Glutamatergic neuron (in vitro differentiated cells): ENCODE data around the gene DMAP1. TPM values are rescaled to one million over a fixed set of nuclear protein-coding genes. Genes with fewer than 3 reads are reported as not detected.

Experiments
- DNase-seq: peaks from one replicate; pipeline ENCODE4 v3.0.0; 2022
- H3K27ac Mint-ChIP-seq: one replicate; pipeline ENCODE4 v1.8.0; 2020; ENCODE audit warnings: mild to moderate bottlenecking, mixed read lengths, inconsistent platforms; ENCODE audit not compliant: unreplicated experiment
- H3K27me3 Mint-ChIP-seq: one replicate; pipeline ENCODE4 v1.8.0; 2020; ENCODE audit warnings: mild to moderate bottlenecking, moderate library complexity, mixed read lengths, inconsistent platforms; ENCODE audit not compliant: unreplicated experiment
- H3K36me3 Mint-ChIP-seq: one replicate; pipeline ENCODE4 v1.8.0; 2020; ENCODE audit warnings: mild to moderate bottlenecking, mixed read lengths, inconsistent platforms; ENCODE audit not compliant: unreplicated experiment
- H3K4me1 Mint-ChIP-seq: one replicate; pipeline ENCODE4 v1.8.0; 2020; ENCODE audit warnings: mild to moderate bottlenecking, low read depth, mixed read lengths, inconsistent platforms; ENCODE audit not compliant: unreplicated experiment
- H3K4me3 Mint-ChIP-seq: one replicate; pipeline ENCODE4 v1.8.0; 2020; ENCODE audit warnings: mild to moderate bottlenecking, mixed read lengths, inconsistent platforms; ENCODE audit not compliant: unreplicated experiment
- H3K9me3 Mint-ChIP-seq: one replicate; pipeline ENCODE4 v1.8.0; 2020; ENCODE audit warnings: mild to moderate bottlenecking, moderate library complexity, mixed read lengths, inconsistent platforms; ENCODE audit not compliant: unreplicated experiment
- CTCF ChIP-seq: fragments of 200-600 bp; sonication (generic); IDR thresholded peaks from one replicate; pipeline ENCODE4 v1.5.0; 2021; ENCODE audit not compliant: partially characterized antibody, unreplicated experiment
- total RNA-seq: library from RNA; stranded (reverse); fragmentation: NEBNext Ultra II Directional; extraction: Animal tissue kit (Norgen Biotek cat#: 25700); gene quantifications from one replicate; pipeline ENCODE4 v1.2.1, GENCODE V29; 2021; ENCODE audit not compliant: unreplicated experiment

The DMAP1 gene
- total RNA-seq, 1 donor from 2014 or later: 62.6 TPM

- Mint-ChIP-seq H3K36me3 (no peaks in the 10 kb centered on the region), H3K27me3 (peaks cover 14% of the 10 kb centered on the region), H3K27ac (no peak overlapping the region), H3K4me1 (peaks cover 48% of the 10 kb centered on the region), H3K9me3 (peaks cover 10% of the 10 kb centered on the region), H3K4me3 (no peak overlapping the region)
- TF ChIP-seq CTCF: no peak
- no peak for DNase-seq
Measured at GRCh38 chr1:44243782-44244495, 30.7 kb downstream of the DMAP1 start.

GRCh38 chr1:44244986-44245385 is 31.7 kb downstream of the DMAP1 start:
- DNase-seq: no peak
- Mint-ChIP-seq H3K9me3 (peaks cover 9% of the 10 kb centered on the region), H3K4me3 (no peak overlapping the region), H3K4me1 (peaks cover 49% of the 10 kb centered on the region), H3K27ac (no peak overlapping the region), H3K27me3 (peaks cover 14% of the 10 kb centered on the region), H3K36me3 (no peaks in the 10 kb centered on the region)
- no peak for TF ChIP-seq CTCF

- peaks cover 45% of the 10 kb centered on the region for H3K4me1 Mint-ChIP-seq
- no peak for TF ChIP-seq CTCF
- peaks cover 8% of the 10 kb centered on the region for H3K9me3 Mint-ChIP-seq
- no peak overlapping the region for H3K27ac Mint-ChIP-seq
- DNase-seq: no peak
- H3K27me3 Mint-ChIP-seq: peaks cover 16% of the 10 kb centered on the region
- H3K36me3 Mint-ChIP-seq: no peaks in the 10 kb centered on the region
- H3K4me3 Mint-ChIP-seq: no peak overlapping the region
Measured at GRCh38 chr1:44246806-44247205, 33.5 kb downstream of the DMAP1 start.

- Mint-ChIP-seq H3K4me3 (no peak overlapping the region), H3K27me3 (peaks cover 10% of the 10 kb centered on the region), H3K9me3 (peaks cover 6% of the 10 kb centered on the region), H3K36me3 (no peaks in the 10 kb centered on the region), H3K4me1 (peaks cover 37% of the 10 kb centered on the region), H3K27ac (no peak overlapping the region)
- no peak for DNase-seq
- TF ChIP-seq CTCF: no peak
Measured at GRCh38 chr1:44249543-44249942, 36.3 kb downstream of the DMAP1 start.

- DNase-seq: no peak
- Mint-ChIP-seq H3K36me3 (no peaks in the 10 kb centered on the region), H3K27ac (no peak overlapping the region), H3K9me3 (peaks cover 6% of the 10 kb centered on the region), H3K4me1 (peaks cover 30% of the 10 kb centered on the region), H3K27me3 (peaks cover 8% of the 10 kb centered on the region), H3K4me3 (peak overlapping the region; percentile 12)
- TF ChIP-seq CTCF: no peak
Measured at GRCh38 chr1:44250068-44250781, 37.0 kb downstream of the DMAP1 start.
